Lung microvascular endothelial cell (primary cell): ENCODE results near the gene INPP4A. TPM values are rescaled to one million over a fixed set of nuclear protein-coding genes. Genes with fewer than 3 reads are reported as not detected.
"Not testable (repeated sequence)": the region's sequence is repeated elsewhere in the genome, so short reads cannot be mapped to it uniquely, and the experiment has no call there.

Experiments used
- DNase-seq, 2 donors: peaks; one replicate each; pipeline versions ENCODE4 v3.0.0 to v3.0.0-alpha.2; 2010; ENCODE audit warnings: low read depth in 2 of 2
- total RNA-seq: library from RNA; depleted of rRNA; stranded (reverse); fragments of >200 nt; gene quantifications from 2 replicates; pipeline ENCODE4 v1.2.1, GENCODE V29; 2014

The INPP4A gene
- total RNA-seq, 1 donor from 2014 or later: 18.5 TPM

DNA sequence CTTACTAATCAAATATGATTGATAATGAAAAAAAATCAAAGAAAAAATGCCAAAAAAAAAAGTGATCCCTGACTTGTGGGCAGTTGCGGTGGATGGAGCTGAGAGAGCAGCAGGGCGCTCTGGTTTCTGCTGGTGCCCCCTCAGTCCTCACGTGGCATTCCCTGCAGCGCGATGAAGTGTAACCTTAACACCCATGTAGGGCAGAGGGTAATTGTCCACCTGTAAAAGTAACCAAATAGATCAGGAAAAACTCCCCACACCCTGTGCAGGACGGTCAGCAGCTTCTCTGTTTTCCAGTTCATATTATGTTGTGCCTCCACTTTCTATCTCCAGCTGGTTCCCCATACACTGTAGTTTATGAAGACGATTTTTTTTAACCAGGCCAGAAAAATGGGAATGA is 138.6 kb downstream of the INPP4A start:
- no peak for DNase-seq

DNA sequence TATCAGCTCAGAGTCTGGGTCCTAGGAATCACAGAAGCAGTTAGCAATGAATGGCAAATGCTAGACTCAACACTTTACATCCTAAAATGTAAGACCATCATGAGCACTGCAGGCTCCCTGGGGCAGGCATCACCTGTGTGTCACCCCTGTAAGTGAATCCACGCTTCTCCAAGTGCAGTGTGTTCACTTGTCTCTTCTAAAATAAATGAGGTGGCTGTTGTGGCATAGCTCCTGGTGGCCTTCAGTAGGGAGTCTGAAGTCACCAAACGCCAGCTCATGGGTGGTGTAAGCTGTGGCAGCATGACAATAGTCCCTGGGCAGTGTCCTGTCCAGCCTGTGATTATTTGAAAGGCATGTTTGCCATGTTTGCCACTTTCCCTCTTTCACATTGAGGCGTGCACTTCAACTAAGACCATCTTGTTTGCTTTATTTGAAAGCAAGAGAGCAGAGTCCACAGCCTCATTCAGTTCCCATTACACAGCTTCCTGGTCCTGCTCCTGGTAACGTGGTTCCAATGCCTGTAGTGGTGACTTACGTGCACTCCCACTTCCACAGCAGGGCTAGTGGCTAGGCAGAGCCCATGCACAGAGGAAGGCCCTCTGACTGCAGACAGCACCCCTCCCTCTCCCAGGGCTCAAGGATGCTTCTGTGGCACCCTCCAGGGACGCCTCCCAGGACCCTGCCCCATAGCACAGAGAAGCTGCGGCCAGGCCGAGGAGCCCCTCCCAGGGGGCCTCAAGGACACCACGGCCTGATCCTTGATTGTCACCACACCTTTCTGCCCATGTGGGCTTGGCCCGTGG is 139.4 kb downstream of the INPP4A start:
- DNase-seq: no peak

GRCh38 chr2:98585386-98585785 is 140.7 kb downstream of the INPP4A start:
- no peak for DNase-seq

DNA sequence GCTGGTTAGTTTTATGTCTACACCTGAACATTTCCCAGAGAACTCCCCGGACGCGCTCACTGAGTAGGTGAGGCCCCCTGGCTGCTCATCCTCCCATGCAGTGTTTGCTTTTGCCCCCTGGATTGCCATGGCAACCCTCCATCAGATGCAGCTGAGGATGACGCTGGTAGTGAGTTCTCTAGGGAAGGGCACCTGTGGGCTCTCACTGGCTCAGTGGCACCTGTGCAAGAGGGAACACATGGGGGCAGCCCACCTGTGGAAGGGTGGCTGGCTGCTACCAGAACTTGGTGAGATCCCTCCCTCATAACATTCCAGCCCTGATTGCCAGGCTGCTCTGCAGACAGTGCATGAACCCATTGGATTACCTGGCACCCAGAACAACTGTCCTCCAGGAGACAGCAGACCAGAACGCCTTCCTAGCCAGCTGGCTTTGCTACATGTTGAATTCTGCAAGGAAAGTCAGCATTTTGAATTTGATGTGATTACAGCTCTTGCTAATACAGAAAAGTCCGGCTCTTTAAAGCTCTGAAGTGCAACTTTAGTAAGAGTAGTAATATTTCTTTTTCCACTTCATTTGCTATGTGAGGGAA is 142.0 kb downstream of the INPP4A start:
- no peak for DNase-seq

DNA sequence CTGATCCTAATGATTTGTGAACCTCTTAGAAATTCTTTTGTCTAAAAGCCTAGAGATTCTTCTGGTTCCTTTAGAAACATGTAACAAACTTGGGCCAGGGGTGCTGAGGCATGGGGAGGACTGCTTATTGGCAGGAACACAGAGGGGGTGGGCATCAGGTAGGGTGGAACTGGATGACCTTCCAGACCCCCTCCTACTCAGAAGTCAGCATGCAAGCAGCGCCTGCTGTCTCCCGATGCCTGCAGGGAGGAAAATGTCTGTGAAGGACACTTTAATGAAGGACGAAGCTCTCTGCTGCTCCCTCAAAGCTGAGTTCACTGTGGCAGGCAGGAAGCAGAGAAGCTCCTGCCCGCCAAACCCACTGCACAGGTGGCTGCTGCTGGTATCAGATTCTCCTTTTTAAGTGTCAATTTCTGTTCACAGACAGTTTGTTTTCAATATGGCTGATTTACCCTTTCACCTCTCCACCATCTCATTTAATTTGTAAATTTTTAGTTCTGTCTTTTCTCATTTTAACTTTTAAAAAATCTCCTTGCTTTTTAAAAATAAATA is 144.3 kb downstream of the INPP4A start:
- no peak for DNase-seq

- no peak for DNase-seq
These were observed 144.8 kb downstream of the INPP4A start for GRCh38 chr2:98589489-98589888.

GRCh38 chr2:98592565-98592964 is 147.9 kb downstream of the INPP4A start:
- DNase-seq: no peak

DNA sequence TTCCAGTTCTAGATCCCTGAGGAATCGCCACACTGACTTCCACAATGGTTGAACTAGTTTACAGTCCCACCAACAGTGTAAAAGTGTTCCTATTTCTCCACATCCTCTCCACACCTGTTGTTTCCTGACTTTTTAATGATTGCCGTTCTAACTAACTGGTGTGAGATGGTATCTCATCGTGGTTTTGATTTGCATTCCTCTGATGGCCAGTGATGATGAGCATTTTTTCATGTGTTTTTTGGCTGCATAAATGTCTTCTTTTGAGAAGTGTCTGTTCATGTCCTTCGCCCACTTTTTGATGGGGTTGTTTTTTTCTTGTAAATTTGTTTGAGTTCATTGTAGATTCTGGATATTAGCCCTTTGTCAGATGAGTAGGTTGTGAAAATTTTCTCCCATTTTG is 150.0 kb downstream of the INPP4A start:
- not testable (repeated sequence) for DNase-seq

DNA sequence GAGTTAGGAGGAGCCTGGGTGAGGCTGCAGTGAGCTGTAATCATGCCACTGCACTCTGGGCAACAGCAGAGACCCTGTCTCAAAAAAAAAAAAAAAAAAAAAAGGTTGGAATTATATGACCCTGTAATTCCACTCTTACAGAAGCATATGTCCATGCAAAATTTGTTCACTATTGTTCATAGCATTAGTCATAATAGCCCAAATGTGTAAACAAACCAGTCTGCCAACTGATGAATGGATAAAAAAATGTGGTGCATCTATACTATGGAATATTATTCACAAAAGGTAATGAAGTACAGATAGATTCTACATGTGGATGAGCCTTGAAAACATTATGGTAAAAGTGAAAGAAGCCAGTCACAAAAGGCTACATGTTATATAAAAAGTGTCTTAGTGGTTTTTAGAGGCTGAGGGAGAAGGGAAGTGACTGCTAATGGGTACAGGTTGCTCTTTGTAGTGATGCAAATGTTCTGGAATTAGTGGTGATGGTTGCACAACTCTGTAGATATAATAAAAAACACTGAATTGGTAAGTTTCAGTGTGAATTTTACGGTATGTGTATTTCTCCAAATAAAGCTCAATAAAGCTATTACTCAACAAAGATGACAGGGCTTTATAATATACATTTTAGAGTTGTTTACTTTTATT is 154.2 kb downstream of the INPP4A start:
- peak; percentile 80 to 86 for DNase-seq

GRCh38 chr2:98601532-98602132 is 157.0 kb downstream of the INPP4A start:
- peak; percentile 62 to 74 for DNase-seq

DNA sequence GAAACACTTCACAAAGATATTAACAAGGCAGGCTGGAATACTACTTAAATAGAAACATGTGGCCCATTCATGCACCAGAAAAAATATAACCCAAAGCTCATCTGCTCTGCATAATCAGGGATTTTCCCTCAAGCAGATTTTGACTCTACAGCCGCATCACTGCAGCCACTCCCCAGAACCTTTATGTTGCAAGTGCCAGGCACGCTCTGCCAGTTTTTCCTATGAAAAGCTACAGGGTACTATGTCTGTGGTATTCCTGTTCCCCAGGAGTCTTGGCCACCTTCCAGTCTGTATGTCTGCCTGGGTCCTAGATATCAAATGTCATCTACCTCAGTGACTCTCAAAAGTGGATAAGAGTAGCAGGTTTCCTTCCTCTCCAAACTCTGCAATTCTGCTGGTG is 159.9 kb downstream of the INPP4A start:
- DNase-seq: no peak

- DNase-seq: no peak
These were observed 160.4 kb downstream of the INPP4A start for GRCh38 chr2:98605076-98605475.

DNA sequence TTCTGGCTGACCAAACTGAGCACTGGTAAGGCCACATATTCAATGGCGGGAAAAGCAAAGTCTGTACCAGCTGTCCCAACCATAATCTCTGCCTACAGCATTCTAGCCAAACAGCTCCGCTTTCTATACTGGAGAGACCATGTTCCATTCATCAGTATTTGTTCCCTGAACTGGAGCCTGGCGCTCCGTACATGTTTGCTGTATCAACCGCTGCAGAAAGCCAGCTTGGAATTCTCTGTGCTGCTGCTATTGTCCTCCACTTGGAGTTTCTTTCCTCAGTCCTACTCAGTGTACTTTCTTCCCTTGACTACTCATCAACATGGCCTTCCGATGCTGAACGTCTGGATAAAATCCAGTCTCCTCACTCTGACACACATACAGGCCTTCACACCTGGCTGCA is 161.8 kb downstream of the INPP4A start:
- DNase-seq: no peak

- no peak for DNase-seq
These were observed 162.4 kb downstream of the INPP4A start for GRCh38 chr2:98607104-98607503.

DNA sequence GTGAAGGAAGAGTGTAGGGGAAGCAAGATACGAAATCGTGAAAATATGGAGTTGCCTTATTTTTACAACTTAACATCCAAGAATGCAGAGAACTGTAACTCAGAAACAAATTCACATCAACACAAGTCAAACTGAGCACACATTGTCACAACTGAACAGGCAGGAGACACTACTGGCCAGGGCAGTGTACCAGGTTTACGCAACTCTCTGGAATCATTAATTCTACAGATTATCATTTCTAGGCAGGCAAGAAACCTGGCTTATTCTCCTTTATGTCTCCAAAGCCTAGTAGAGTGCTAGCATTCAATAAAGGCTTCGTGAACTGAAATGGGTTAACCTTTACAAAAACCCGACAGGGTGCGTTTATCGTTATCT is 163.1 kb downstream of the INPP4A start:
- peak; percentile 13 to 38 for DNase-seq

GRCh38 chr2:98608116-98608961 is 163.7 kb downstream of the INPP4A start, which contains the start of the genes COA5 and UNC50:
COA5 (minus strand) TSS chr2:98608512; CDS start chr2:98608405, 107 bp downstream.
UNC50 (plus strand) TSS chr2:98608589; CDS start chr2:98609760, 1,171 bp downstream.
- DNase-seq: peak; percentile 96

DNA sequence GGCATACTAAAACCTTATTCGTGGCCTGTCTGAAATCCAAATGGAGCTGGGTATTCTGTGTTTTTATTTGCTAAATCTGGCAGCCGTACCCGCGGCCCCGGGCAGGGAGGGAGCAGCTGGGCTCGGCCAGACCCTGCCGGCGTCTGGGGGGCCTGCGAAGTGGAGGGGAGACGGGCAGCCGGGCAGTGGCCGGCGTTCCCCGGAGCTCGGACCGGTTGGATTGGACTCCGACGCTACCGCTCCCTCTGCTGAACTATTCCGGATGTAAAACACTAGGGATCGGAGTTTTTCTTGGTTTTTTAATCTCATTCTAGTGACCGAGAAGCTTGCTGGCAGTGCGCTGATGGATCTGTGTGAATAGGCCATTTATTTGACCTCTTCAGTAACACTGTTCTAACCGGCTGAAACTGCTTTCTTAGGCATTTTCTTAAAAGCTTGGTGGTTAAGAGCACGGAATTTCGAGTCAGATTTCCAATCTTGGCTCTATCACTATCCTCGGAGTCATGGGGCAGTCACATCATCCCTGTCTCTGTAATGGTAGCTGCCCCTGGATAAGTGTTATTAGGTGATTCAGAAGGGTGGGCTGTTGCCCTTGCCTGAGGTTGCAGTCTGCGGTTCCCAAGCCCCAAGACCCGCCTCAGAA is 164.4 kb downstream of the INPP4A start:
- DNase-seq: peak; percentile 65 to 71

DNA sequence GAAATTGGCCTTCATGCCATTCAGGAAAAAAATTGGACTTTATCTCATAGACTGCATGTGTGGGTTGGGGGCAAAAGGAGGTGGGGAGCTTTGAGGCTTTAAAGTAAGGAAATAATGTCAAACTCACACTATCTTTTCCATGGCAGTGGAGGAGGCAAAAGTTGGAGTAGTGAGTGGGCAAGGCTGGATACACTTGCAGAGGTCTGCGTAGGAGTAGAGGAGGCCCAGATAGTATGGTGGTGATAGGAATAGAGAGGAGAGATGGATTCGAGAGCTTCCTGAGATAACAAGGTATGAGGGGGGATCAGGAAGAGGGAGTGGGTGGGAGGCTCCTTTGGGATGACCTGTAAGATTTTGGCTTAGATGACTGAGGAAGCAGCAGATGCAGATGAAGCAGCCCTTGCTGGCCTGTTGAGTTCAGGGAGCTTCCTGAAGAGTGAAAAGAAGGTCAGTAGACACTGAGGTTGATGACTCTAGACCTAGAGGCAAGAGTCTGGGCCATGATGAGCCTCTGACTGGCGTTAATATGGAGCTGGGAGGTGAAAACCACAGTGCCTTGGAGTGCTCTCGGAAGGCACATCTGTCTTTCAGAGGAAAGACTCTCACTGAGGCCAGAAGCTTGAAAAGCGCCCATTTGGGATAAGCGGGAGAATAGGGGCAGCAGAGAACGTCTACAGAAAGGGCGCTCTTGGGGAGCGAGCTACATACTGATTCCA is 169.5 kb downstream of the INPP4A start:
- DNase-seq: no peak

GRCh38 chr2:98615481-98615880 is 170.8 kb downstream of the INPP4A start:
- peak in 1 of 2 donors; percentile 20 for DNase-seq

GRCh38 chr2:98617149-98617548 is 172.5 kb downstream of the INPP4A start:
- no peak for DNase-seq
